K562 (cell line): ENCODE results near the gene LHPP. TPM values are rescaled to one million over a fixed set of nuclear protein-coding genes. Genes with fewer than 3 reads are reported as not detected.

ENCODE experiments used
- CHD4 ChIP-seq: fragments of 200-600 bp; sonication (generic); IDR thresholded peaks from 3 replicates; pipeline ENCODE4 v1.6.1; 2012; ENCODE audit warnings: low read depth, mild to moderate bottlenecking, mixed read lengths, low read length, inconsistent platforms; ENCODE audit not compliant: insufficient read depth, insufficient replicate concordance, poor library complexity, severe bottlenecking
- CHD7 ChIP-seq: fragments of 200-600 bp; sonication (generic); IDR thresholded peaks from one replicate; pipeline ENCODE4 v1.6.1; 2012; ENCODE audit warnings: mild to moderate bottlenecking, low read depth, low read length, inconsistent platforms
- CTBP1 ChIP-seq: fragments of 450-650 bp; IDR thresholded peaks from 2 replicates; pipeline ENCODE4 v1.6.1; 2016; ENCODE audit warnings: borderline replicate concordance
- E2F3 ChIP-seq: fragments of 250-450 bp; sonication (Bioruptor Pico); IDR thresholded peaks from 2 replicates; pipeline ENCODE4 v1.4.0; 2020; ENCODE audit warnings: mild to moderate bottlenecking
- GATAD2B ChIP-seq: fragments of 450-650 bp; IDR thresholded peaks from 2 replicates; pipeline ENCODE4 v1.6.1; 2017; ENCODE audit warnings: mild to moderate bottlenecking, borderline replicate concordance
- ILF3 ChIP-seq: fragments of 450-650 bp; IDR thresholded peaks from 2 replicates; pipeline ENCODE4 v1.6.1; 2018; ENCODE audit warnings: antibody characterized with exemption, mild to moderate bottlenecking, moderate library complexity, borderline replicate concordance
- MEIS2 ChIP-seq: fragments of 450-650 bp; IDR thresholded peaks from 2 replicates; pipeline ENCODE4 v1.6.1; 2014; ENCODE audit warnings: mild to moderate bottlenecking; ENCODE audit not compliant: partially characterized antibody
- PHB2 ChIP-seq: fragments of 450-650 bp; IDR thresholded peaks from 2 replicates; pipeline ENCODE4 v1.6.1; 2017; ENCODE audit warnings: low read depth
- SMARCA4 ChIP-seq: fragments of 450-650 bp; IDR thresholded peaks from 2 replicates; pipeline ENCODE4 v1.6.1; 2016
- TRIM25 ChIP-seq: fragments of 450-650 bp; IDR thresholded peaks from 2 replicates; pipeline ENCODE4 v1.7.0; 2016; ENCODE audit warnings: borderline replicate concordance
- ZNF3 ChIP-seq: fragments of 250-450 bp; sonication (Bioruptor Pico); IDR thresholded peaks from 2 replicates; pipeline ENCODE4 v1.5.0; 2021; ENCODE audit warnings: mild to moderate bottlenecking, moderate library complexity
- ZNF311 ChIP-seq: fragments of 250-450 bp; sonication (Bioruptor Pico); IDR thresholded peaks from 2 replicates; pipeline ENCODE4 v1.4.0; 2020; ENCODE audit warnings: mild to moderate bottlenecking, moderate library complexity
- ZNF436 ChIP-seq: fragments of 250-450, 450-650 bp; sonication (Bioruptor Pico); formaldehyde crosslinking; IDR thresholded peaks from 2 replicates; pipeline ENCODE4 v1.7.0; 2020; ENCODE audit warnings: mild to moderate bottlenecking
- ZNF707 ChIP-seq: fragments of 250-450 bp; sonication (Bioruptor Pico); conservative IDR thresholded peaks from 2 replicates; pipeline ENCODE4 v1.8.0; 2022; ENCODE audit warnings: inconsistent platforms, mild to moderate bottlenecking, moderate library complexity
- polyA plus RNA-seq, 8 experiments: library from polyadenylated mRNA; depleted of rRNA in 4 of 8; stranded (reverse) in 5 of 8; unstranded in 3 of 8; fragments of >200 nt; fragmentation: Nextera tagmentation in 2 of 8; fragmentation: Illumina TruSeq in 1 of 8; extraction: Ambion mirVana in 2 of 8; extraction: Trizol in 1 of 8; gene quantifications; 2 replicates each; pipeline versions ENCODE4 v1.2.1 to v1.2.3, GENCODE V29; 2011 to 2014; ENCODE audit warnings: inconsistent platforms in 1 of 8, missing spikeins in 1 of 8
- total RNA-seq, 7 experiments: library from RNA; depleted of rRNA in 6 of 7; stranded (reverse); fragments of >200 nt in 6 of 7; fragmentation: Illumina TruSeq in 2 of 7; extraction: Trizol in 2 of 7; gene quantifications; 2 replicates each; pipeline versions ENCODE4 v1.2.1 to v1.2.3, GENCODE V29; 2011 to 2021; ENCODE audit warnings: low replicate concordance in 1 of 7
- TF ChIP-seq, protein P1 (sequence below): fragments of 450-650 bp; IDR thresholded peaks from 2 replicates; pipeline ENCODE4 v1.6.1; 2016

The LHPP gene
- total and polyA plus RNA-seq, 9 of the 15 experiments (the other 6 are each of a cell fraction or from before 2014, with no cell fraction given) = 0.34 to 7.4 (median 3.0) TPM

- TF ChIP-seq CTBP1 = peak; percentile 43; the same call in 1 of the 2 replicates
- TF ChIP-seq PHB2 = no peak
- TF ChIP-seq ZNF311 = no peak
- no peak for TF ChIP-seq ZNF3 (CRISPR knock-in tag)
- TF ChIP-seq MEIS2 = peak; percentile 57
- TF ChIP-seq CHD4 = no peak
- TF ChIP-seq, protein P1, sequence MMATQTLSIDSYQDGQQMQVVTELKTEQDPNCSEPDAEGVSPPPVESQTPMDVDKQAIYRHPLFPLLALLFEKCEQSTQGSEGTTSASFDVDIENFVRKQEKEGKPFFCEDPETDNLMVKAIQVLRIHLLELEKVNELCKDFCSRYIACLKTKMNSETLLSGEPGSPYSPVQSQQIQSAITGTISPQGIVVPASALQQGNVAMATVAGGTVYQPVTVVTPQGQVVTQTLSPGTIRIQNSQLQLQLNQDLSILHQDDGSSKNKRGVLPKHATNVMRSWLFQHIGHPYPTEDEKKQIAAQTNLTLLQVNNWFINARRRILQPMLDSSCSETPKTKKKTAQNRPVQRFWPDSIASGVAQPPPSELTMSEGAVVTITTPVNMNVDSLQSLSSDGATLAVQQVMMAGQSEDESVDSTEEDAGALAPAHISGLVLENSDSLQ = no peak
- no peak for TF ChIP-seq TRIM25
- no peak for TF ChIP-seq E2F3 (CRISPR knock-in tag)
- no peak for TF ChIP-seq GATAD2B
- no peak for TF ChIP-seq SMARCA4
- TF ChIP-seq ZNF707 (CRISPR knock-in tag) = no peak
- no peak for TF ChIP-seq ILF3
- no peak for TF ChIP-seq CHD7
- TF ChIP-seq ZNF436 = no peak
Measured at GRCh38 chr10:124461642-124462347, at the start of gene LHPP (continued).
